ENCODE results near the gene NTN1.

- TF ChIP-seq GATA2 (IDR thresholded peaks at IDR 0.05; ENCODE audit: low read depth, low read length) (no peak), GATA3 (IDR thresholded peaks at IDR 0.05; ENCODE audit: low read depth, low read length) (no peak)
These were observed 235.0 kb downstream of the NTN1 start for GRCh38 chr17:9256361-9256750.
